ENCODE data around the gene OR10T2.

The OR10T2 gene

GRCh38 chr1:158366783-158367182 is 32.5 kb downstream of the OR10T2 start:
- Histone ChIP-seq H3K36me3 (no peaks in the 10 kb centered on the region), H3K9me3 (ENCODE audit: severe bottlenecking) (peaks cover 2% of the 10 kb centered on the region), H3K27me3 (ENCODE audit: insufficient read depth, low read depth, severe bottlenecking) (peaks cover 49% of the 10 kb centered on the region), H3K27ac (no peak overlapping the region), H3K4me3 (ENCODE audit: low read depth, low read length) (no peak overlapping the region)
- no peak for TF ChIP-seq CTCF (IDR thresholded peaks at IDR 0.05; ENCODE audit: low read depth, low read length)
- no peak for DNase-seq

- Histone ChIP-seq H3K36me3 (no peaks in the 10 kb centered on the region), H3K4me3 (ENCODE audit: low read depth, low read length) (no peak overlapping the region)
- no peak for TF ChIP-seq CTCF (IDR thresholded peaks at IDR 0.05; ENCODE audit: low read depth, low read length)
Observed at GRCh38 chr1:158362941-158363340, 36.3 kb downstream of the OR10T2 start.

GRCh38 chr1:158362482-158362881 is 36.8 kb downstream of the OR10T2 start:
- no peak for TF ChIP-seq CTCF (IDR thresholded peaks at IDR 0.05; ENCODE audit: low read depth, low read length)
- Histone ChIP-seq H3K9me3 (ENCODE audit: severe bottlenecking) (no peaks in the 10 kb centered on the region), H3K36me3 (no peaks in the 10 kb centered on the region), H3K27me3 (ENCODE audit: insufficient read depth, low read depth, severe bottlenecking) (peaks cover 59% of the 10 kb centered on the region), H3K27ac (no peak overlapping the region), H3K4me3 (ENCODE audit: low read depth, low read length) (no peak overlapping the region)
- DNase-seq, result no peak

More at GRCh38 chr1:158362941-158363340, 36.3 kb downstream of the OR10T2 start:
- no peak for DNase-seq
- Histone ChIP-seq H3K27me3 (ENCODE audit: insufficient read depth, low read depth, severe bottlenecking) (peaks cover 59% of the 10 kb centered on the region), H3K9me3 (ENCODE audit: severe bottlenecking) (no peaks in the 10 kb centered on the region), H3K27ac (no peak overlapping the region)

- H3K27ac ChIP-seq, result no peak overlapping the region
- no peaks in the 10 kb centered on the region for H3K9me3 ChIP-seq (ENCODE audit: severe bottlenecking)
- DNase-seq, result no peak
- peaks cover 78% of the 10 kb centered on the region for H3K27me3 ChIP-seq (ENCODE audit: insufficient read depth, low read depth, severe bottlenecking)
- no peaks in the 10 kb centered on the region for H3K36me3 ChIP-seq
- no peak overlapping the region for H3K4me3 ChIP-seq (ENCODE audit: low read depth, low read length)
- TF ChIP-seq CTCF (IDR thresholded peaks at IDR 0.05; ENCODE audit: low read depth, low read length), result no peak
Observed at GRCh38 chr1:158357441-158357840, 41.8 kb downstream of the OR10T2 start.

- Histone ChIP-seq H3K9me3 (ENCODE audit: severe bottlenecking) (no peaks in the 10 kb centered on the region), H3K4me3 (ENCODE audit: low read depth, low read length) (no peak overlapping the region), H3K27ac (no peak overlapping the region), H3K27me3 (ENCODE audit: insufficient read depth, low read depth, severe bottlenecking) (peaks cover 76% of the 10 kb centered on the region), H3K36me3 (no peaks in the 10 kb centered on the region)
- no peak for DNase-seq
- no peak for TF ChIP-seq CTCF (IDR thresholded peaks at IDR 0.05; ENCODE audit: low read depth, low read length)
Observed at GRCh38 chr1:158356616-158357015, 42.6 kb downstream of the OR10T2 start.

- no peak overlapping the region for H3K4me3 ChIP-seq (ENCODE audit: low read depth, low read length)
Observed at GRCh38 chr1:158355773-158356285, 43.4 kb downstream of the OR10T2 start.

More at GRCh38 chr1:158355773-158356285, 43.4 kb downstream of the OR10T2 start:
- Histone ChIP-seq H3K27me3 (ENCODE audit: insufficient read depth, low read depth, severe bottlenecking) (peaks cover 84% of the 10 kb centered on the region), H3K36me3 (no peaks in the 10 kb centered on the region), H3K9me3 (ENCODE audit: severe bottlenecking) (peaks cover 3% of the 10 kb centered on the region), H3K27ac (no peak overlapping the region)
- no peak for TF ChIP-seq CTCF (IDR thresholded peaks at IDR 0.05; ENCODE audit: low read depth, low read length)
- DNase-seq, result no peak

Measured in WERI-Rb-1 (cell line).